NCI-H1417 (cell line): ENCODE measurements around the gene TIMM10.
A peak's percentile ranks its signal among the peaks of the same experiment; 100 is the strongest.
"Not testable (repeated sequence)": the region's sequence is repeated elsewhere in the genome, so short reads cannot be mapped to it uniquely, and the experiment has no call there.

Source experiments
- DNase-seq, 3 experiments: peaks; one replicate each; lab custom pipeline; 2025; lab: John Stamatoyannopoulos, UW

Gene TIMM10

DNA sequence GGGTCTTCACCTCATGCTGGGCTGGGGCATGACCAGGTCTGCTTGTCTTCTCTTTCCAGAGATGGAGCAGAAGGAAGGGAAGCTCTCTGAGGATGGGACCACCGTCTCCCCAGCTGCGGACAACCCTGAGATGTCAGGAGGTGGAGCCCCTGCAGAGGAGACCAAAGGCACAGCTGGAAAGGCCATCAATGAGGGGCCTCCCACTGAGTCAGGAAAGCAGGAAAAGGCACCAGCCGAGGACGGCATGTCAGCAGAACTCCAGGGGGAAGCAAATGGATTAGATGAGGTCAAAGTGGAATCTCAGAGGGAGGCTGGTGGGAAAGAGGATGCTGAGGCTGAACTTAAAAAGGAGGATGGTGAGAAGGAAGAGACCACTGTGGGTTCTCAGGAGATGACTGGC, 12.0 kb upstream of the TIMM10 start:
- no peak for DNase-seq

DNA sequence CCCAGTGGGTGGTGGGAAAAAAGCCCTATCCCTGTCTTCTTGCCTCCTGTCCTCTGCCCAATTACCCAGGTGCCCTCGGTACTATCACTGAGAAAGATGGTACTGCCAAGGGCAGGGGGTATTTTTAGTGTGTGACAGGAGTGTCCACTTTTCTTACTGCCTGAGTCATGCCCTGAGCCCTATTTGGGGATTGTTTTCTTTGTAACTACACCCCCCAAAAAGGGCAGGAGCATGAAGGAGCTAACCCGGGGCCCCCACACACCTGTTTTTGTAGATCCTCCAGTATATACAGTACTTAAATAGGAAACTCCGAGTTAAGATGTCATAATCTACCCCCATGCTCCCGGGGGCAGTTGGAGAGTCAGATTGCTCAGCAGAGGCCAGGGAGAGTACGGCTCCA, 10.6 kb upstream of the TIMM10 start:
- DNase-seq: no peak

DNA sequence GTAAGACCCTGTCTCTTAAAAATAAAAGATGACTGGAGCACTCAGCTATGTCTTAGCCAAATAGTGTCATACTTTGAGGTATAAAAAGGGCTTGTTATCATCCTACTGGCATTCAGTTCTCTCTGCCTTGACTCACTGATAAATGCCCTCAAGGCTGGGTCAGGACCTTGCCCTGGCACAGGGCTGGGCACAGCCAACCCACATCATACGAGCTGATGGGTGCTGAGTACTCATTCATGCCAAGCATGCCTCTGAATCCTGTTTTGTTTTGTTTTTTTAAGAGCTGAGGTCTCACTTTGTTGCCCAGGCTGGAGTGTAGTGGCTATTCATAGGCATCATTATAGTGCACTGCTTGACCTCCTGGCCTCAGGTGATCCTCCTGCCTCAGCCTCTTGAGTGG, 8.8 kb upstream of the TIMM10 start:
- no peak for DNase-seq

DNA sequence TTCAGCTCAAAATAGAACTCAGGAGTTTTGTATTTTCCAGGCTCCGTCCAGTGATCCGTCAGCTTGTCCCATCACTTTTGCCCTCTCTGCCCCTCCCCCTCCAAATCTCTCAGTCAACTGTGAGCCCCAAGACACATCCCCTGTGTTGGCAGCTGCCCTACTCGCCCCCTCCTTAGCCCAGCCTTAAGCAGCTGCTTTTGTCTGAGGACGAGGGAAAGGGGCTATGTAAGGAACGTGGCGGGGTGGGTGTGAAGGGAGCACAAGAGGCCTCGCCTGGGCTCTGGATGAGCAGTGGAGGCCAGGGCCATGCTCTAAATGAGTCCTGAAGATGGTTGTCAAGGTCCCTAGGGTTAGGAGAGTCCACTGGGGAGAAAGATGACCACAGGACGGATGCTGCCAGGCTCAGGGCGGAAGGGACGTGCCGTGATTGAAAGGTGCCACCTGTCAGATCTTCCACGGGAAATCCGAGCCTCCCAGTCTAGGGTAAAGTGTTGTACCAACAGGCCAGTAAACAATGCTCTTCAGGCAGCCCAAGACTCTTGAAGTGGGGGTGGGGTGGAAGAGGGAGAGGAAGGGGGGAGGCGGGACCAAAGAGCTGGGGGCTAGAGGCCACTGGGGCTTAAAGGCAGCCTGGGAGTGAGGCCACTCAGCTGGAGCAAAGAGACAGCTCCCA, 6.5 kb upstream of the TIMM10 start, which contains the start of gene SMTNL1:
TSS of gene SMTNL1 (plus strand) at position 649 of the 673 bp plus-strand sequence. CDS start 5,048 bp downstream, outside the sequence.
- DNase-seq: peak; percentile 10 to 54 (median 18)

- DNase-seq: not testable (repeated sequence)
Measured at GRCh38 chr11:57534449-57534848, 3.9 kb upstream of the TIMM10 start.

- no peak for DNase-seq
Measured at GRCh38 chr11:57530215-57530595, 349 bp downstream of the TIMM10 start.

DNA sequence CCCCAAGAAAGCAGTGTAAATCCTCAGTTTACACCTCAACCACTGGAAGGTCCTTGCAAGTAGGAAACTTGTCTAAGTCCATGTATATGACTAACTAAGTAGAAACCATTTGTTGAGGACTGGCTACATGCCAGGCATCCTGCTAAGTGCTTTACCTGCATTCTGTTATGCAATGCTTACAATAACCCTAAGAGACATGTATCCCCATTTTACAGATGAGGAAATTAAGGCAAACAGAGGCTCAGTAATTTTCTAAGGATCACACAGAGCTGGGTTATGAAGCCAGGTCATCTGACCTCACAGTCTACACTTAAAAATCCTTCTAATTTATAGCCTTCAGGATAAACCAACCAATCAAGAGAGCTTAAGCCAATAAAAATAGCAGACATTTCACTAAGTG, 1.5 kb downstream of the TIMM10 start:
- no peak for DNase-seq

GRCh38 chr11:57527056-57527631, 3.4 kb downstream of the TIMM10 start:
- peak; percentile 51 to 76 (median 68) for DNase-seq

DNA sequence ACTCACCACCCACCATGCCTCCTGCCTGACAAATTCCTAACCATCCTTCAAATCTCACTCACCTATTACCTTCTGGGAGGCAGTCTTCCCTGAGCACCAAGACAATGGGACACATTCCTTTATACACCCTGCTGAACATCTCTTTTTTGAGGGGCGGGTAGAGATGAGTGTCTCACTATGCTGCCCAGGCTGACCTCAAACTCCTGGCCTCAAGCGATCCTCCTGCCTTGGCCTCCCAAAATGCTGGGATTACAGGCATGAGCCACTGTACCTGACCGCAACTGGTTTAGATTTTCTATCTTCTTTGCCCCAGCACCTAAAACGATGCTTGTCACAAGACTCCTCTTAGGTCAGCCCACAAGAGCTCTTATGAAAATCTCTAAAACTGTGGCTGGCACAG, 7.1 kb downstream of the TIMM10 start:
- DNase-seq: no peak

DNA sequence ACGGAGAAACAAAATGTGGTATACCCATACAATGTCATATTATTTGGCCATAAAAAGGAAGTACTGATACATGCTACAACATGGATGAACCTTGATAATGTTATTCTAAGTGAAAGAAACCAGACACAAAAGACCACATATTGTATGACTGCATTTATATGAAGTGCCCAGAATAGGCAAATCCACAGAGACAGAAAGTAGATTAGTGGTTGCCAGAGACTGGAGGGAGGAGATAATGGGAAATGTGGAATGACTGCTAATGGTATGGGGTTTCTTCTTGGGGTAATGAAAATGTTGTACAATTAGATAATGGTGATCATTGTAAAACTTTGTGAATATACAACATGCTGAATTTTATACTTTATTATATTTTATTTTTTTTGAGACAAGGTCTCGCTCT, 9.4 kb downstream of the TIMM10 start:
- no peak for DNase-seq

DNA sequence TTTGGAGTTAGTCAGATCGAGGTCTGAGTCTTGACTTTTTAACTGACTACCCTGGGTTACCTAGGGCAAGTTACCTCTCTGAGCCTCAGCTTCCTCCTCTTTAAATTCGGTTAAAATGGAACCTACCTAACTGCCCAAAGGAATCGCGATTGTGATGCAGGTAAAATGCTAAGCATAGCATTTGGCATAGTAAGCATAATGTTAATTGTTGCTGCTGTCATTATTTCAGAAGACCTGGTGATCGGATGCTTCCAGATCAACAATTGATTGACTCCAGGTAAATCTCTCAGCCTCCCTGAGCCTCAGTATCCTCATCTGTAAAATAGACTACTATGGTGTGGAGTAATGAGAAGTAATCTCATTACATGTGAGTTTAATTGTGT, 14.5 kb downstream of the TIMM10 start:
- no peak for DNase-seq

- DNase-seq: peak; percentile 15 to 62 (median 62)
Measured at GRCh38 chr11:57515332-57516060, 15.1 kb downstream of the TIMM10 start, which contains the start of gene SLC43A1. Gene SLC43A1, minus strand, starts transcription at chr11:57515702. Its CDS starts 1,591 bp downstream, at chr11:57514111.

- DNase-seq: peak; percentile 20 to 77 (median 73)
Measured at GRCh38 chr11:57514538-57515331, 15.8 kb downstream of the TIMM10 start.

DNA sequence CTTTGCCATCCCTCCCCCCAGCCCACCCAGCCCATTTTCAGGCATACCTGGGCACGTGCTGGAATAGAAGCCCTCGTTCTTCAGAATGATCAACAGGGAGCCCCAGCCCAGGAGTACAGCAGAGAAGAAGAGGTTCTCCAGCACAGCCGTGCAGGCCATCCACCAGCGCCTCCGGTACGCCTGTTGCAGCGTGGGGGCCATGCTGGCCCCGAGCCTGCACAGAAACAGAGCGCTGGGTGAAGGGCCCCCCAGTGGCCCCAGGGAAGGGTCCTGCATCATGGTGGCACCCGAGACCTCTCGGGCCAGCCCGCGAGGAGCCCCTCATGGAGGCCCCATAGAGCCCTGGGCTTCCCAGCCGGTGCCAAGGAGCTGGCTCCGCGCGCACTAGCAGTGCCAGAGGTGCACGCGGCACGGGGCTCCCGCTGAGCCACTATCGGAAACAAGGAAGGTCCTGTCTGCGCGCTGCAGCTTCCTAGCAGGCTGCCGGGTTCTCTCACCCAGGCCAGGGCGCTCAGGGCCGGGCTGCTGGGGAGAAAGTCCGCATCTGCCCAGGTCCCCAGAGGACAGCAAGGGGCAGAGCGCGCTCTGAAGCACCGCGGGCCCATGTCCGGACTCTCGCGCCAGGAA, 16.5 kb downstream of the TIMM10 start:
- DNase-seq: peak in 2 of 3 experiments; percentile 69 to 70

- no peak for DNase-seq
Measured at GRCh38 chr11:57513452-57513795, 17.1 kb downstream of the TIMM10 start.

DNA sequence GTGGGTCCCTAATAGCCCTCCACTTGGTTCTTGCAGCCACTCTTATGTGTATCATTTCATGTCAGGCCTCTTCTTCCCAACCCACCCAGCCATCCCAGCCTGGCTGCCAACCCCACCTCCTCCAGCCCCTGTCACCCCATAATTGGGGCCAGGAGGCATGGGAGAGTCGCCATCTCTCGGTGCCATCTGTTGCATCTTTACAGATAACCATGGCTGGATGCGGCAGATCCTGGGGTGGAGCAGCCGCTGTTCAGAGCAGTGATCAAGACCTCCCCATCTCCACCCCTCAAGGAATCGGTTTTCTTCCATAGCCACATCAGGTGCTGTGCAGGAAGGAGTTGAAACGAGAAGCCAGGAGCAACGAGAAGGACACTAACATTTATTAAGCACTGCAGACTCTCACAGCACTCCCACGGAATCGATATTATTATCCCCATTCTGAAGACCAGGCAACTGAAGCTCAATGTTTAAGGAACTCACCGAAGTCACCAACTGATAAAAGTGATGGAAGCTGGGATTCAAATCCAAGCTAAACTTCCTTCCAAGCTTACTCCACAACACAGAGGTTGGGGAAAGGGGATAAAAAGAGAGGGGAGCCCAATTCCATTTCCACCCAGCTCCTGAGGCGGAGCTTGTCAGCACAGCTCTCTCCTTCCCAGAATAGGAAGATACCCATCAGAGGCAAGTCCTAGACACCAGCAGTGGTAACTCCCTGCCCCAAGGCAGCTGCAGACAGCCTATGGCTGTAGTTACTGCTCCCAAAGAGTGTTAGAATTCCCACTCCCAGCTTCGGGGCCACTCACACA, 17.7 kb downstream of the TIMM10 start:
- DNase-seq: no peak

GRCh38 chr11:57511741-57512430, 18.7 kb downstream of the TIMM10 start:
- no peak for DNase-seq

- no peak for DNase-seq
Measured at GRCh38 chr11:57508341-57509170, 22.0 kb downstream of the TIMM10 start.

GRCh38 chr11:57506522-57506921, 24.0 kb downstream of the TIMM10 start:
- DNase-seq: no peak
